NCI-H524 (cell line): ENCODE measurements around the gene ZNF500.

Experiments
- DNase-seq, 2 experiments: peaks; one replicate each; lab custom pipeline; 2025; lab: John Stamatoyannopoulos, UW

ZNF500 gene

DNA sequence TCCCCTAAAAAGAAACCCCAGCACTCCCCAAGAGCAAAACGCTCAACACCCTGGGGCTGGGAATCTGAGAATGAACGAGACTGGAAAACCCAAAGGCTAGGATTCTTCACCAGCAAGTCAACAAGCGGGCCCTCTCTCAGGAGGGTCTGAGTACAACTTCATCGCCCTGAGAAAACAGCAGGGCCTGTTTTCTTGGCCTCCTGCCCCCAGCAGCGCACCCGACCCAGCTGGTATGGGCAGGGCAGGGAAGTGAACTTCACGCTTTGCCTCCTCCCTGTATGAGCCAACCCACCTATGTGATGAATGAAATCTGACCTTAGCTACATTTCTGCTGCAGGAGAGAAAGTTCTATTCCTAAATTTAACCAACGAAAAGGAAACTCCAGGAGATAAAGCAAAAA lies 62.5 kb downstream of the ZNF500 start:
- DNase-seq, result no peak

DNA sequence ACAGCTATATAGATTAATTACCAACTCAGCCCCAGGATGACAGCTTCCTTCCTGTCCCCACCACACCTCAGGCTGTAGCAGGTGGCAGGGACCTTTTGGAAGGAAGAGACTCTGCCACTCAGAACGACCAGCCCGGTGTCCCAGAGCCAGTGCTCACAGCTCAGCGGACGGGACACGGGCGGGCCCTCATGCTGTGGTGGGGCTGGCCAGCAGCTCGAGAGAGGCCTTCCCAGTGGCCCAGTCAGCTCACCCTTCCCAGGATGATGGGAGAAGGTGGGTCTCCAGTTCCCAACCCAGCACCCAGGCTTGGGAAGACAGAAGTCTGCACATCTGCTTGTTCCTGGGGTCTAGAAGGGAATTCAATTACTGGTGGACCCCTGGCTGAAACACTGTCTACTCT lies 63.1 kb downstream of the ZNF500 start:
- DNase-seq, result no peak

GRCh38 chr16:4702466-4702808 lies 64.5 kb downstream of the ZNF500 start:
- no peak for DNase-seq

DNA sequence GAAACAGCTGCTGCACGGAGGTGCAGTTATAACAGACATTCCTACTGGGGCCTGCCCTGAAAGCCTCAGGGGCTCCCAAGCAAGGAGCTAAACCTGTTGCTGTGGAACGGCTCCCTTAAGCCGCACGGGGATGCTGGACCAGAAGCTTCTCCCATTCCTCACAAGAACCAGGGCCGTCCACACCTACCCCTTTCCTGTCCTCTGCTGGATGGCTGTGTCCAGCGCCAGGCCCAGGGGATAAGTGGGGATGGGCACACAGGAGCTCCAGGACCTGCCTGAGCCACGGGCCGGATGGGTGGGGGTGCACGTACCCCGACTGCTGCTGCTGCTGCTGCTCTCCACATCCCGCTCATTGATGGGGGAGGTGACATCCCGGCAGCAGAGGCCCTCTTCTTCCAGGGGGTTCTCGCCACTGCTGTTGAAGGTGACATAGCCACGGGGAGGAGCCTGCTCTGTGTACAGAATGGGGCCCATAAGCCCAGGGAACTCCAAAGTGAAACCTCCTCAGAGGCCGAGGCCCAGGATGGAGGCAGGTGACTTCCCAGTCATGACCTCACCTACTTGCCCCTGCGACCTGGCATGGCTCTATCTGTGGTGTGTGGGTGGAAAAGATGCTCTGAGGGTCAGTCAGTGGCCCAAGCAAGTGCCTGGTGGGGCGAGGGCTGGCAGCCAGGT lies 65.0 kb downstream of the ZNF500 start:
- DNase-seq, result no peak

GRCh38 chr16:4700997-4701743 lies 65.8 kb downstream of the ZNF500 start:
- DNase-seq, result no peak

GRCh38 chr16:4700380-4700996 lies 66.5 kb downstream of the ZNF500 start:
- DNase-seq, result no peak

DNA sequence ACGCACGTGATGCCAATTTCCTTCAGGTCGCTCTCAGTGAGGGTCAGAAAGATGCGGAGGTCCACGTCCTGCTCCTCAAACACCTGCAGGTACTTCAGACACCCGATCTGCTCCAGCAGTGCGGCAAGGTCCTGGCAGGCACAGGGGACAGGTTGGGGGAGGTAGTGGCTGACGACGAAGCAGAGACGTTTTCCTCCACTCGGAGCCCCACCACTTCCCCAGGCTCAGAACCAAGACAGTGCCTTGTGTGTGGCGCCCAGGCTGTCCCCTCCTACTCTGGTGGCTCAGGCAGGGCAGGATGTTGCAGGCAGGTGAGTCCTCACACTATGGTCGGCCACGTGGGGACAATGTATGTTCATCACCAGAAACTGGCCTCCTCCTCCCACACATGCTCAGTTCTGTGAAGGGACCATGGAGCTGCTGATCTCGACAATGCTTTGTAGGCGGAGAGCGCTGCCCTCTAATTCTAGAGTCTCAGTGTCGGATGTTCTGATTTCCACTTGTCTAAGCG lies 67.9 kb downstream of the ZNF500 start:
- DNase-seq, result no peak

DNA sequence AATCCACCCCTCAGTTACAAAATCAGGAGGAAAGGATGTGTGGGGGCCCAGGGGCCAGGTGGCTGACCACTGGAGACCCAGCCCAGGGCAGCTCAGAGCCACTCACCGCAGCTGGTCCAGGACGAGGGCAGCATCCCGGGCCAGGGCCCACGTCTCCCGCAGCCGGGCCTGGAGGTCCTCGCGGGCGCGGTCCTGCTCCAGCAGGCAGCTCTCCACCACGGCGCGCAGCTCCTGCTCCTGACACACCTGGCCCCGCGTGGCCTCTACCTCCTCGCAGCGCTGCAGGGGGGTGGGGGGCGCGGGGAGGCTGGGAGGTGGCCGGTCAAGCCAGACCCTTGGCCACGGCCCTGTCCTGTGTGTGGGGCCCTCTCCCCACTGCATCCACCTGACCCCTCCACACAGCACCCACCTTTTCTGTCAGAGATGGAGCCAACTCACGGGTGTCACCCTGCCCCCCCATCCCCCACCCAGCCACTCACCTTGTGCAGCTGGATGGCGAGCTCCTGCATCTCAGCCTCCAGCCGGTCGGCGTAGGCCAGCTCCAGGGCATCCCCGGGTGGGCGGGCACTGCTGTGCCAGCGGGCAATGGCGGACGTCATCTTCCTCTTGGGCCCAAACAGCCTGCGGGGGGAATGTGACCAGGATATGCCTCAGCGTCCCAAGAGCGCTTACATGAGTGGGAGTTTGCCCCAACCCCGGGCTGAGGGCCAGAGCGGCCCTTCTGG lies 68.5 kb downstream of the ZNF500 start:
- no peak for DNase-seq
